PFSK-1 (cell line): Measurements from ENCODE around the gene UBASH3A.

Experiments
- FOXP2 ChIP-seq: optimal IDR thresholded peaks from 2 replicates; pipeline ENCODE3; 2011; ENCODE audit warnings: borderline replicate concordance, control low read depth, inconsistent platforms; ENCODE audit not compliant: insufficient read depth; ENCODE audit errors: extremely low read length, extremely low read depth
- POLR2AphosphoS5 ChIP-seq: IDR thresholded peaks from 2 replicates; pipeline ENCODE4 v1.6.1; 2012; ENCODE audit warnings: low read depth, mild to moderate bottlenecking, control low read depth, low read length, moderate library complexity
- SIN3A ChIP-seq: IDR thresholded peaks from 2 replicates; pipeline ENCODE4 v1.6.1; 2012; ENCODE audit warnings: mild to moderate bottlenecking, low read length, moderate library complexity, borderline replicate concordance; ENCODE audit not compliant: insufficient read depth
- TAF1 ChIP-seq: IDR thresholded peaks from 2 replicates; pipeline ENCODE4 v1.6.1; 2012; ENCODE audit warnings: low read length, control low read depth, borderline replicate concordance; ENCODE audit not compliant: insufficient read depth
- TF ChIP-seq, protein P1 (sequence below), 2 experiments: IDR thresholded peaks; 2 replicates each; pipeline versions ENCODE4 v1.6.1 to v1.8.0; 2011 to 2012; ENCODE audit warnings: low read depth in 2 of 2, low read length in 2 of 2, control low read depth in 1 of 2, inconsistent platforms in 1 of 2, mild to moderate bottlenecking in 1 of 2, moderate library complexity in 1 of 2; ENCODE audit not compliant: insufficient read depth in 1 of 2

The UBASH3A gene

GRCh38 chr21:42475036-42475435, 71.3 kb downstream of the UBASH3A start:
- TF ChIP-seq FOXP2 (no peak), TAF1 (no peak), POLR2AphosphoS5 (no peak), SIN3A (no peak)
- TF ChIP-seq, protein P1, sequence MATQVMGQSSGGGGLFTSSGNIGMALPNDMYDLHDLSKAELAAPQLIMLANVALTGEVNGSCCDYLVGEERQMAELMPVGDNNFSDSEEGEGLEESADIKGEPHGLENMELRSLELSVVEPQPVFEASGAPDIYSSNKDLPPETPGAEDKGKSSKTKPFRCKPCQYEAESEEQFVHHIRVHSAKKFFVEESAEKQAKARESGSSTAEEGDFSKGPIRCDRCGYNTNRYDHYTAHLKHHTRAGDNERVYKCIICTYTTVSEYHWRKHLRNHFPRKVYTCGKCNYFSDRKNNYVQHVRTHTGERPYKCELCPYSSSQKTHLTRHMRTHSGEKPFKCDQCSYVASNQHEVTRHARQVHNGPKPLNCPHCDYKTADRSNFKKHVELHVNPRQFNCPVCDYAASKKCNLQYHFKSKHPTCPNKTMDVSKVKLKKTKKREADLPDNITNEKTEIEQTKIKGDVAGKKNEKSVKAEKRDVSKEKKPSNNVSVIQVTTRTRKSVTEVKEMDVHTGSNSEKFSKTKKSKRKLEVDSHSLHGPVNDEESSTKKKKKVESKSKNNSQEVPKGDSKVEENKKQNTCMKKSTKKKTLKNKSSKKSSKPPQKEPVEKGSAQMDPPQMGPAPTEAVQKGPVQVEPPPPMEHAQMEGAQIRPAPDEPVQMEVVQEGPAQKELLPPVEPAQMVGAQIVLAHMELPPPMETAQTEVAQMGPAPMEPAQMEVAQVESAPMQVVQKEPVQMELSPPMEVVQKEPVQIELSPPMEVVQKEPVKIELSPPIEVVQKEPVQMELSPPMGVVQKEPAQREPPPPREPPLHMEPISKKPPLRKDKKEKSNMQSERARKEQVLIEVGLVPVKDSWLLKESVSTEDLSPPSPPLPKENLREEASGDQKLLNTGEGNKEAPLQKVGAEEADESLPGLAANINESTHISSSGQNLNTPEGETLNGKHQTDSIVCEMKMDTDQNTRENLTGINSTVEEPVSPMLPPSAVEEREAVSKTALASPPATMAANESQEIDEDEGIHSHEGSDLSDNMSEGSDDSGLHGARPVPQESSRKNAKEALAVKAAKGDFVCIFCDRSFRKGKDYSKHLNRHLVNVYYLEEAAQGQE (IDR thresholded peaks at IDR 0.05; ENCODE audit: insufficient read depth in 1 of 2, low read depth in 2 of 2, low read length in 2 of 2): no peak

- TF ChIP-seq, protein P1 (IDR thresholded peaks at IDR 0.05; ENCODE audit: insufficient read depth in 1 of 2, low read depth in 2 of 2, low read length in 2 of 2): no peak
- TF ChIP-seq POLR2AphosphoS5 (no peak), SIN3A (no peak), TAF1 (no peak), FOXP2 (no peak)
Measured at GRCh38 chr21:42475526-42476387, 72.1 kb downstream of the UBASH3A start.

GRCh38 chr21:42476388-42477331, 73.0 kb downstream of the UBASH3A start:
- TF ChIP-seq, protein P1 (IDR thresholded peaks at IDR 0.05; ENCODE audit: insufficient read depth in 1 of 2, low read depth in 2 of 2, low read length in 2 of 2): no peak
- TF ChIP-seq SIN3A (no peak), TAF1 (no peak), FOXP2 (no peak), POLR2AphosphoS5 (no peak)

- no peak for TF ChIP-seq FOXP2
- TF ChIP-seq TAF1: no peak
- TF ChIP-seq, protein P1 (IDR thresholded peaks at IDR 0.05; ENCODE audit: insufficient read depth in 1 of 2, low read depth in 2 of 2, low read length in 2 of 2): no peak
Measured at GRCh38 chr21:42478504-42478903, 74.8 kb downstream of the UBASH3A start.
